ENCODE measurements around the gene SMKR1.
"Not testable (repeated sequence)": the region's sequence is repeated elsewhere in the genome, so short reads cannot be mapped to it uniquely, and the experiment has no call there.

SMKR1 gene

DNA sequence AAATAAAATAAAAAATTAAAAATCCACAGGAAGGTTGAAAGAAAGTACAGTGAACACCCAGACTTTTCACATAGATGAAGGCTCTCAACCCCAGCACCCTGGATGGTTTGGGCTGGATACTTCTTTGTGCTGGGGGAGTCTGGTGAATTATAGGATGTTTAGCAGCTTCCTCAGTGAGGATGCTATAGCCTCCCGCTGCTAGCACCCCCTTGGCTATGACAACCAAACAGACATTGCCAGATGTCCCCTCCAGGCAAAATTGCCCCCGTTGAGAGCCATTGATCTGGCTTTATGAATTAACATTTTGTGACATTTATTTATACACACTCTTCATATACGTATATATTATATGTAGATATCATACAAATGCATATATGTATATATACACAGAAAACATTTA is 21.6 kb downstream of the SMKR1 start:
- H3K4me3 ChIP-seq (ENCODE audit: low read depth, low read length) = no peak overlapping the region
- no peak for DNase-seq (ENCODE audit: low read depth)
- TF ChIP-seq, protein P1, sequence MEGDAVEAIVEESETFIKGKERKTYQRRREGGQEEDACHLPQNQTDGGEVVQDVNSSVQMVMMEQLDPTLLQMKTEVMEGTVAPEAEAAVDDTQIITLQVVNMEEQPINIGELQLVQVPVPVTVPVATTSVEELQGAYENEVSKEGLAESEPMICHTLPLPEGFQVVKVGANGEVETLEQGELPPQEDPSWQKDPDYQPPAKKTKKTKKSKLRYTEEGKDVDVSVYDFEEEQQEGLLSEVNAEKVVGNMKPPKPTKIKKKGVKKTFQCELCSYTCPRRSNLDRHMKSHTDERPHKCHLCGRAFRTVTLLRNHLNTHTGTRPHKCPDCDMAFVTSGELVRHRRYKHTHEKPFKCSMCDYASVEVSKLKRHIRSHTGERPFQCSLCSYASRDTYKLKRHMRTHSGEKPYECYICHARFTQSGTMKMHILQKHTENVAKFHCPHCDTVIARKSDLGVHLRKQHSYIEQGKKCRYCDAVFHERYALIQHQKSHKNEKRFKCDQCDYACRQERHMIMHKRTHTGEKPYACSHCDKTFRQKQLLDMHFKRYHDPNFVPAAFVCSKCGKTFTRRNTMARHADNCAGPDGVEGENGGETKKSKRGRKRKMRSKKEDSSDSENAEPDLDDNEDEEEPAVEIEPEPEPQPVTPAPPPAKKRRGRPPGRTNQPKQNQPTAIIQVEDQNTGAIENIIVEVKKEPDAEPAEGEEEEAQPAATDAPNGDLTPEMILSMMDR (IDR thresholded peaks at IDR 0.05; ENCODE audit: insufficient read depth, low read depth, low read length, missing control alignments) = no peak

DNA sequence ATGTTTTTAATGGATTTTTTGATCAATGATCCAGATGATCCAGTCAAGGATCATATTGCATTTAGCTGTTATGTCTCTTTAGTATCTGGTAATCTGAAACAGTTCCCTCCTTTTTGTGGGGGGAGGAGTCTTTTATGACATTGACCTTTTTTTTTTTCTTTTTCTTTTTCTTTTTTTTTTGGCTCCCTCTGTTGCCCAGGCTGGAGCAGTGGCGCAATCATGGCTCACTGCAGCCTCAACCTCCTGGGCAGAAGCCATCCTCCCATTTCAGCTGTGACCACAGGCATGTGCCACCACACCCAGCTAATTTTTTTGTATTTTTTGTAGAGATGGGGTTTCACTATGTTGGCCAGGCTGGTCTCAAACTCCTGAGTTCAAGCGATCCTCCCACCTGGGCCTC is 22.1 kb downstream of the SMKR1 start:
- H3K4me3 ChIP-seq (ENCODE audit: low read depth, low read length); DNase-seq (ENCODE audit: low read depth): not testable (repeated sequence)

DNA sequence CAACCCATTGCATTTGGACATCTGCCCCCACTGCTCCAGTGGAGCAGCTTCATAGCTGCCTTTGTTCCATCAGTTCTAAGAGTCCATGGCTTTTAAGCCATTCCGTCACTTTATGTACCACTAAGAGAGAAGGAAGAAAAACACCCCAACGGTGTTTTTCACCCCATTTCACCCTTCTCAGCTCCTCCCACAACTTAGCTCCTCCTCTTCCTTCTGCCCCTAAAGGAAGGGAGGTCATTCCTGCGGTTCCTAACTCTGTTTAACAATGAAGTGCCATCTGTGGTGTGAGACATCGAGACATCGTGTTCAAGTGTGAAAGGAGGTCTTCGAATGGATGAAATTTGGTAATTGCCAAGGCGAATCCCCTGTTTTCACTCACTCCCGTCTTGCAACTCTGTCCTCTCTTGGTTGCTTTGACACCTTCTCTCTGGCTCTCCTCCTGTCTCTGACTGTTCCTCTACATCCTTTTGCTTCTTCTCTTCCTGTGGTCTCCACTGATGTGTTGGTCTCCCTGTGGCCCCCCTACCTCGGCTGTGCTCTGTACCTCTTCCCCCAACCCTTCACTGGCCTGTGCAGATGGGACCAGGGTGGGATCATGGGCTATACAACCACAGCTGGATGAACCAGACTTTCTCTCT is 23.0 kb downstream of the SMKR1 start:
- TF ChIP-seq, protein P1 (IDR thresholded peaks at IDR 0.05; ENCODE audit: insufficient read depth, low read depth, low read length, missing control alignments) = no peak
- DNase-seq (ENCODE audit: low read depth) = no peak
- no peak overlapping the region for H3K4me3 ChIP-seq (ENCODE audit: low read depth, low read length)

DNA sequence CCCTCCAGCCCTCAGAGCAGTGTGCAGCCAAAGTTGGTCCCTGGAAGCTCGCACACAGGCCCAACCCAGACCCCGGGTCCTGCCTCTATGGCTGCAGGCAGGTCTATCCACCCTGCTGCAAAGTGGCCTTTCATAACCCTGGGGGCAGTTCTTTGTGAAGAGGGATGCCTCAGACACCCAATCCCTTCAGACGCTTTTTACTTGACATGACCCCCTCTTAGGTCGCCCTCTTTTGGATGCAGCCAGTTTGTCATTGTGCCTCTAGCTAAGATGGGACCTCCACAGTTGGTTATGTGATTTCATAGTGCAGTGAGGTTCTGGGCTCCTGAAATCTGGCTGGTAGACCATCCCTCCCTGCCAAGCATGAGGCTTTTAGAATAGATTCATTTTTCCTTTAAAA is 27.3 kb downstream of the SMKR1 start:
- no peak overlapping the region for H3K4me3 ChIP-seq (ENCODE audit: low read depth, low read length)
- peak; percentile 6 for DNase-seq (ENCODE audit: low read depth)

DNA sequence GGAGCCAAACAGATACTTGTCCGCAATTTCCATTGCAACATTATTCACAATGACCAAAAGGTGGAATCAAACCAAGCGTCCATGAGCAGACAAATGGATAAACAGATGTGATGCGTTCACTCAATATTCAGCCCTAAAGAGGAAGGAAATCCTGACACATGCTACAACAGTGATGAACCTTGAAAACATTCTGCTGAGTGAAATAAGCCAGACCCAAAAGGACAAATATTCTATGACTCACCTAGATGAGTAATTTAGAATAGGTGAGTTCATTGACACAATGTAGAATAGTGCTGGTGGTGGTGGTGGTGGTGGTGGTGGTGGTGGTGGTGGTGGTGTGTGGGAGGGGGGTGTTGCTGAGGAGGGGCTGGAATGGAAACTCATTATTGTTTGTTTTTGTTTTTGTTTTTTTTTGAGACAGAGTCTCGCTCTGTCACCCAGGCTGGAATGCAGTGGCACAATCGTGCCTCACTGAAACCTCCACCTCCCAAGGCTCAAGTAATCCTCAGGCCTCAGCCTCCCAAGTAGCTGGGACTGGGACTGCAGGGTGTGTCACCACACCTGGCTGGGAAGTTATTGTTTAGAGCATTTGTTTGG is 28.6 kb downstream of the SMKR1 start:
- peak; percentile 6 for DNase-seq (ENCODE audit: low read depth)
- TF ChIP-seq, protein P1 (IDR thresholded peaks at IDR 0.05; ENCODE audit: insufficient read depth, low read depth, low read length, missing control alignments) = no peak
- no peak overlapping the region for H3K4me3 ChIP-seq (ENCODE audit: low read depth, low read length)

More for the DNA sequence above, 27.3 kb downstream of the SMKR1 start:
- TF ChIP-seq, protein P1 (IDR thresholded peaks at IDR 0.05; ENCODE audit: insufficient read depth, low read depth, low read length, missing control alignments) = no peak

DNA sequence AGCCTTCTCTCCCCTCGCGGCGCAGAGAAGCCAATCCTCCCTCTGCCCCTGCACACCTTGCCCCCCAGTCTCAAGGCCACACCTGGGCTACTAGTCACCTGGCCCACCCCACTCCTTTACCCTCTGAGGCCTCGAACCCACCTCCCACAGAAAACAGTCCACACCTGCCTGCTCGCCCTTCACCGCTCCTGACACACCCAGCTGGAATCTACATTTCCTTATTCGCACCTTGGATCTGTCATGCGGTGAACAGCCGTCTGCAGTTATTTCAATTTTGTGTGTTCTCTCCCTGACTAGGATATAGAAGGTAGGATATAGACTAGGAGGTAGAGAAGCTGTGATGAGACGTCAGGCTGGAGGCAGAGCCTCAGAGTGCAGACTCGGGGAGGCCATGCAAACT is 29.4 kb downstream of the SMKR1 start:
- TF ChIP-seq, protein P1 (IDR thresholded peaks at IDR 0.05; ENCODE audit: insufficient read depth, low read depth, low read length, missing control alignments) = no peak
- H3K4me3 ChIP-seq (ENCODE audit: low read depth, low read length) = no peak overlapping the region
- no peak for DNase-seq (ENCODE audit: low read depth)

DNA sequence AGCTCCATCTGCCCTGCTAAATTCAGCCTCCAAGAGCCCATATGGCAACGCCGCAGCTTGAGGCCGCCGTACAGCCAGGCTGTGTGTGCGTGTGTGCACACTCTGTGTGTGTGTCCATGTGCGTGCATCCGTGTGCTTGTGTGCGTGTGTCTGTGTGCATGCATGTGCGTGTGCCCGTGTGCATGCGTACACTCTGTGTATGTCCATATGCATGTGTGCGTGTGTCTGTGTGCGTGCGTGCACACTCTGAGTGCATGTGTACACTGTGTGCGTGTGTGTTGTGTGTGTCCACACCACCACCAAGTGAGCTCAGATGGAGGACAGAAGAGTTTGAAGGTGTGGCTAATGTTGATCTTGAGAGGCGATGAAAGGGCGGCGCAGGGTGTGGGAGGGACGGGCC is 30.0 kb downstream of the SMKR1 start:
- TF ChIP-seq, protein P1 (IDR thresholded peaks at IDR 0.05; ENCODE audit: insufficient read depth, low read depth, low read length, missing control alignments) = no peak
- DNase-seq (ENCODE audit: low read depth) = no peak

DNA sequence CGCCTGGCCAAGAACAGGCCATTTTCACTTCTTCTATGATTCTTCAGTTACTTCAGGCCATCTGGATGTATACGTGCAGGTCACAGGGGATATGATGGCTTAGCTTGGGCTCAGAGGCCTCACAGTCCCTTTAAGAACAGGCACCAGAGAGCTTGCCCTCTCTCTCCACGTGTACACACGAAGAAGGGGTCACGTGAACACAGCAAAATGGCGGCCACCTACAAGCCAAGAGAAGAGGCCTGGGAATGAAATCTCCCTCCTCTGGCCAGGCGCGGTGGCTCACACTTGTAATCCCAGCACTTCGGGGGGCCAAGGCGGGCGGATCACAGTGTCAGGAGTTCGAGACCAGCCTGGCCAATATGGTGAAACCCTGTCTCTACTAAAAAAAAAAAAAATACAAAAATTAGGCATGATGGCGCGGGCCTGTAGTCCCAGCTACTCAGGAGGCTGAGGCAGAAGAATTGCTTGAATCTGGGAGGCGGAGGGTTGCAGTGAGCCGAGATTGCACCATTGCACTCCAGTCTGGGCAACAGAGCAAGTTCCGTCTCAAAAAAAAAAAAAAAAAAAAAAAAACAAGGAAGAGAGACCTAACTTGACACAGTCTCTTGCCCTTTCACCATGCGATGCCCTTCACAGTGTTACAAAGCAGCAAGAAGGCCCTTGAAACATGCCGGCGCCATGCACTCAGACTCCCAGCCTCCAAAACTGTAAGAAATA is 32.4 kb downstream of the SMKR1 start:
- DNase-seq (ENCODE audit: low read depth); H3K4me3 ChIP-seq (ENCODE audit: low read depth, low read length): not testable (repeated sequence)

More for the DNA sequence above, 30.0 kb downstream of the SMKR1 start:
- no peak overlapping the region for H3K4me3 ChIP-seq (ENCODE audit: low read depth, low read length)

All from GM12865 (cell line).